GM19193 (cell line): Measurements from ENCODE around the gene KANK2.

Experiments
- POLR2A ChIP-seq: IDR thresholded peaks from 4 replicates; pipeline ENCODE4 v1.6.1; 2011; ENCODE audit not compliant: insufficient read depth, insufficient read length; ENCODE audit errors: extremely low read depth

The KANK2 gene

GRCh38 chr19:11195681-11196080, 1.7 kb downstream of the KANK2 start:
- TF ChIP-seq POLR2A: no peak

- TF ChIP-seq POLR2A: no peak
Measured at GRCh38 chr19:11194656-11195558, 2.4 kb downstream of the KANK2 start.

GRCh38 chr19:11194173-11194572, 3.2 kb downstream of the KANK2 start:
- no peak for TF ChIP-seq POLR2A

GRCh38 chr19:11192957-11193939, 4.1 kb downstream of the KANK2 start:
- TF ChIP-seq POLR2A: no peak

- TF ChIP-seq POLR2A: no peak
Measured at GRCh38 chr19:11191934-11192333, 5.4 kb downstream of the KANK2 start.

- no peak for TF ChIP-seq POLR2A
Measured at GRCh38 chr19:11191273-11191755, 6.0 kb downstream of the KANK2 start.

GRCh38 chr19:11190501-11190900, 6.8 kb downstream of the KANK2 start:
- TF ChIP-seq POLR2A: no peak

GRCh38 chr19:11187441-11187840, 9.9 kb downstream of the KANK2 start:
- no peak for TF ChIP-seq POLR2A

GRCh38 chr19:11182994-11183393, 14.4 kb downstream of the KANK2 start:
- TF ChIP-seq POLR2A: no peak

- no peak for TF ChIP-seq POLR2A
Measured at GRCh38 chr19:11181488-11181887, 15.9 kb downstream of the KANK2 start.

- no peak for TF ChIP-seq POLR2A
Measured at GRCh38 chr19:11180346-11180745, 17.0 kb downstream of the KANK2 start.

GRCh38 chr19:11179716-11180297, 17.5 kb downstream of the KANK2 start:
- peak; percentile 52 for TF ChIP-seq POLR2A

- TF ChIP-seq POLR2A: no peak
Measured at GRCh38 chr19:11177592-11177991, 19.8 kb downstream of the KANK2 start.

- no peak for TF ChIP-seq POLR2A
Measured at GRCh38 chr19:11176466-11177193, 20.7 kb downstream of the KANK2 start.
